Activated CD4-positive, alpha-beta T cell treated with anti-CD3 and anti-CD28 coated beads, Interleukin-2, amount 50 U/mL, for 4 hours (primary cell): ENCODE measurements around the gene ING2.

Source experiments
- DNase-seq, 2 experiments: peaks; one replicate each; pipeline ENCODE4 v3.0.0-alpha.2; 2020

The ING2 gene

GRCh38 chr4:183499801-183500200 lies 5.1 kb upstream of the ING2 start:
- no peak for DNase-seq

GRCh38 chr4:183503497-183504063 lies 1.3 kb upstream of the ING2 start:
- DNase-seq, result no peak

GRCh38 chr4:183504064-183504929 lies 561 bp upstream of the ING2 start:
- DNase-seq, result peak; percentile 99

- DNase-seq, result peak; percentile 81 to 82
Observed at GRCh38 chr4:183505611-183506388, 942 bp downstream of the ING2 start.

- DNase-seq, result no peak
Observed at GRCh38 chr4:183506389-183506735, 1.5 kb downstream of the ING2 start.

- DNase-seq, result no peak
Observed at GRCh38 chr4:183507925-183508696, 3.3 kb downstream of the ING2 start.

GRCh38 chr4:183508697-183509335 lies 4.0 kb downstream of the ING2 start:
- no peak for DNase-seq

GRCh38 chr4:183515411-183515810 lies 10.6 kb downstream of the ING2 start:
- no peak for DNase-seq

GRCh38 chr4:183517194-183517593 lies 12.3 kb downstream of the ING2 start:
- no peak for DNase-seq

- DNase-seq, result no peak
Observed at GRCh38 chr4:183517781-183518180, 12.9 kb downstream of the ING2 start.

GRCh38 chr4:183522821-183523220 lies 18.0 kb downstream of the ING2 start:
- DNase-seq, result no peak

- no peak for DNase-seq
Observed at GRCh38 chr4:183527326-183527725, 22.5 kb downstream of the ING2 start.

GRCh38 chr4:183532821-183533220 lies 28.0 kb downstream of the ING2 start:
- DNase-seq, result no peak

- no peak for DNase-seq
Observed at GRCh38 chr4:183533698-183534097, 28.8 kb downstream of the ING2 start.

- no peak for DNase-seq
Observed at GRCh38 chr4:183540410-183541009, 35.7 kb downstream of the ING2 start.

GRCh38 chr4:183541010-183541751 lies 36.3 kb downstream of the ING2 start:
- no peak for DNase-seq

GRCh38 chr4:183541752-183542040 lies 36.8 kb downstream of the ING2 start:
- no peak for DNase-seq

GRCh38 chr4:183543435-183543834 lies 38.6 kb downstream of the ING2 start:
- no peak for DNase-seq

GRCh38 chr4:183544109-183544508 lies 39.3 kb downstream of the ING2 start:
- no peak for DNase-seq

GRCh38 chr4:183546376-183546775 lies 41.5 kb downstream of the ING2 start:
- no peak for DNase-seq

GRCh38 chr4:183548306-183548705 lies 43.4 kb downstream of the ING2 start:
- no peak for DNase-seq
